Stimulated activated CD8-positive, alpha-beta memory T cell treated with anti-CD3 and anti-CD28 coated beads, Interleukin-15, amount 100 ng/mL, for 1 hour (primary cell): ENCODE measurements around the gene PPA1.
"Not testable (repeated sequence)": the region's sequence is repeated elsewhere in the genome, so short reads cannot be mapped to it uniquely, and the experiment has no call there.

Experiments
- DNase-seq: peaks from one replicate; pipeline ENCODE4 v3.0.0-alpha.2; 2020; ENCODE audit warnings: low read depth

Gene PPA1

DNA sequence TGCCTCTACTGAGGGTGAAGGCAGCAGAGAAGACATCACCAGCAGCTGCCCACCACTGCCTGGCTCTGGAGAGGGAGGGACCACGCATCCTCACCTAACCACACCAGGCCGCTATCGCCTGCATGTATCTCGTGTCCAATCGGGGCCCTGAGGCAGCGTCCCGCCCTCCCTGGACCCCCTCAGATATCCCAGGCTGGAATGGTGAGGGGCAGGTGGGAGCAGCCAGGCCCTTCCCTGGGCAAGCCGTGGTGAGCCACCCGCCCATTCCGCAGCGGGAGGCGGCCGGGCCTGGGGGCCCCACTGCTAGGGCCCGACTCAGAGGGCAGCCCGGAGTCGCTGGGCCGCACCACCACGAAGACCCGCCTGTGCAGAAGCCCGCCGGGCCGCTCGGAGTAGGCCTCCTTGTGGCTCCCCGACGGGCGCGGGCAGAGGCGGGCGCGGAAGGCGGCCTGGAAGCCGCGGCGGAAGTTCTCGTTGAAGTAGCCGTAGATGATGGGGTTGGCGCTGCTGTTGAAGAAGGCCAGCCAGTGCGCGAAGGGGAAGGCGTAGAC is 21.6 kb upstream of the PPA1 start:
- DNase-seq = no peak

- no peak for DNase-seq
Observed at GRCh38 chr10:70253878-70254765, 20.9 kb upstream of the PPA1 start.

- DNase-seq = no peak
Observed at GRCh38 chr10:70250961-70251680, 17.9 kb upstream of the PPA1 start.

DNA sequence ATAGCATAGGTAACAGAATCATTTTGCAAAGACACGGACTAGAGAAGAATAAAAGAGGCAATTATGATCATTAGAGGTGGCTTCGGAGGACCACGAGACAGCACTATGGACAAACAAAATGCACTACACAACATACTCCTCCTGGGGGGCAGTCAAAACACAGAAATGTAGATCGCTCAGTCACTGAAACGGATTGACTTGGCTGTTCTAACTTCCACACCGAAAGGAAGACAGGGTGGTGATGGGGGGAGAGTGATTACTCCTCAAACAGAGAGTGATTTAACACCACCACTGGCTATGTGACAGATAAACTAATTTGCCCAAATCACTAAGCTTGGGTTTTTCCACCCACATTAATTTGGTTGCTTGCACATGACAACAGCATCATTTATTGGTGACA is 14.1 kb upstream of the PPA1 start:
- no peak for DNase-seq

DNA sequence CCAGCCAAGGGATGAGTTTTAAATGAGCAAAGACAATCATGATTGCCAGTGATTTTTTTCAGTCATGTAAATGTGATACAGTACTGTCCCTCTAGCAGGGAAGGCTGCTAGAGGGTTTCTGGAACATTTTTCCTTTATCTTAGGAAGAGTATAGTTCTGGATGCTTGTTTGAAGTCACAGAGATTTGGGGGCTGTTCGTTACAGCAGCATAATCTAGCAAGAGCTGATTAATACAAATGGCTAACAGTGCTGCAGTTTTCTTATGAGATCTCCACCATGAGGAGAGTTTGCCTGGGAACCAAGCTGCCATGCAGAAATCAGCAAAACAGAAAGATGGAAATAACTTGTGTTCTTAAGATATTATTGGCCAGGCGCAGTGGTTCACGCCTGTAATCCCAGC is 7.9 kb upstream of the PPA1 start:
- DNase-seq = no peak

DNA sequence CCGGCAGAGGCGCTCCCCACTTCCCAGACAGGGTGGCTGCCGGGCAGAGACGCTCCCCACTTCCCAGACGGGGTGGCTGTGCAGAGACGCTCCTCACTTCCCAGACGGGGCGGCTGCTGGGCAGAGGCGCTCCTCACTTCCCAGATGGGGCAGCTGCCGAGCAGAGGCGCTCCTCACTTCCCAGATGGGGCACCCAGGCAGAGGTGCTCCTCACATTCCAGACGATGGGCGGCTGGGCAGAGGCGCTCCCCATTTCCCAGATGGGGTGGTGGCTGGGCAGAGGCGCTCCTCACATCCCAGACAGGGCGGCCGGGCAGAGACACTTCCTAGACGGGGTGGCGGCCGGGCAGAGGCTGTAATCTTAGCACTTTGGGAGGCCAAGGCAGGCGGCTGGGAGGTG is 6.8 kb upstream of the PPA1 start:
- not testable (repeated sequence) for DNase-seq

GRCh38 chr10:70239077-70239976 is 6.1 kb upstream of the PPA1 start:
- not testable (repeated sequence) for DNase-seq

DNA sequence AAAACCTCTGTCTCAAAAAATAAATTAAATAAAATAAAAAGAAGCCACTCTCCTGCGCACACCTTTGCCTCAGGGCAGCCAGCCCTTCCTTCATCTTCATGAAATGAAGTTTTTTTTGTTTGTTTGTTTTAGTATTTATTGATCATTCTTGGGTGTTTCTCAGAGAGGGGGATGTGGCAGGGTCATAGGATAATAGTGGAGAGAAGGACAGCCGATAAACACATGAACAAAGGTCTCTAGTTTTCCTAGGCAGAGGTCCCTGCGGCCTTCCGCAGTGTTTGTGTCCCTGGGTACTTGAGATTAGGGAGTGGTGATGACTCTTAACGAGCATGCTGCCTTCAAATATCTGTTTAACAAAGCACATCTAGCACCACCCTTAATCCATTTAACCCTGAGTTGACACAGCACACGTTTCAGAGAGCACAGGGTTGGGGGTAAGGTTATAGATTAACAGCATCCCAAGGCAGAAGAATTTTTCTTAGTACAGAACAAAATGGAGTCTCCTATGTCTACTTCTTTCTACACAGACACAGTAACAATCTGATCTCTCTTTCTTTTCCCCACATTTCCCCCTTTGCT is 4.8 kb upstream of the PPA1 start:
- DNase-seq = not testable (repeated sequence)

- DNase-seq = no peak
Observed at GRCh38 chr10:70234668-70235447, 1.6 kb upstream of the PPA1 start.

DNA sequence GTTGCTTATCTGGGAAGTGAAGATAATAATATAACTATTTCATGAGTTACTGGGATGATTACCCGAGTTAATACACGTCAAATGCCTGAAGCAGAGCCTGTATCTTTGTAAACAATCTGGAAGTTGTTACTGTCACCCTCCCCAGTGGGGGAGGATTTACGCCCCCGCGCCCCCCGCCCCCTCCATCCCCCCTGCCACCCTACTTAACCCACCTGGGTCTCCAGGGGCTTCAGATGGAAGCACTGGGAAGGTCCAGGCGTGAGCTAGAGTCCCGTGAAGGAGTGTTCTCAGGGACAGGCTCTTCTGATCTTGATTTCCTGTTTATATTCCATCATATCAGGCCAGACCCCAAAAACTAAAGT is 691 bp upstream of the PPA1 start:
- no peak for DNase-seq

DNA sequence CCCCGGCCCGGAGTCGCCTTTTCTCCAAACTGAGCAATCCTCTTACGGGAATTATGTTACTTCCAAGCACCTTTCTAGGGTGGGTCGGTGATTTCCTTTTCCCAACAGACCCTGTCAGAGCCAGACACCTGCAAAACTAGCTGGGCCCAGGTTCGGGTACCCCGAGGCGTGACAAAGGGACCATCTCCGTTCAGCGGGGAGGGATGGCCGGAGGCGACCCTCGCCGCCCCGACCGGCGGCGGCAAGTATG is 445 bp downstream of the PPA1 start:
- no peak for DNase-seq

DNA sequence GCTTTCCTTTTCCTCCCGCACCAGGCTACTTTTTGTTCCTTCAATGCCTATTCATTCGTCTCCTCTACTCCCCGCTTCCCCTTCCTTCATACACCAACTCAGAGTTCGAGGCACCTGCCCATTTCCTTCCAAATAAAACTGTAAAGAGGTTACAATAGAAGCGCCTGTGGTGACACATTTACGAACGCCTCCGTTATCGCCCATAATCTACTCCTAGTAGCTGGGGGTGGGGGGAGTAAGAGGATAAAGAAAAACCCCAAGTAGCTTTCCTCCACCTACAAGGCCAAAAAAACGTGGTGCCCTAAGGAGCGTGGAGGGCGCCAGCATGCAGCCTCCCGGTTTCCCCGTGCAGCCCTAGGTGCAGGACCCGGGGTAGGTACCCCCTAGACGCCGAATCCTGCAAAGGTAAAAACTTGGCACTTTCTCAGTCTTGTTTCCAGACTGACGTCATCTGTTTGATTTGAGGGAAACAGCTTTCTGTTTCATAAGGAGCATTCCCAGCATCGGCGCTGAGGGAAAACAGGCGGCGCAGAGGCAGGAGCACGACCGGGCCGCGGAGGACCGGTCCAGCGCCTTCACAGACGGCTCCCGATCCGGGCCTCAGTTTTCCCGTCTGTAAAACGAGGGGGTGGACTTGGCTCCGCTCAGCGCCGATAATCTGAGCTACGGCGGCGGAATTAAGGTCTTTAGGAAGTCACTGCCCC is 922 bp downstream of the PPA1 start:
- DNase-seq = no peak

DNA sequence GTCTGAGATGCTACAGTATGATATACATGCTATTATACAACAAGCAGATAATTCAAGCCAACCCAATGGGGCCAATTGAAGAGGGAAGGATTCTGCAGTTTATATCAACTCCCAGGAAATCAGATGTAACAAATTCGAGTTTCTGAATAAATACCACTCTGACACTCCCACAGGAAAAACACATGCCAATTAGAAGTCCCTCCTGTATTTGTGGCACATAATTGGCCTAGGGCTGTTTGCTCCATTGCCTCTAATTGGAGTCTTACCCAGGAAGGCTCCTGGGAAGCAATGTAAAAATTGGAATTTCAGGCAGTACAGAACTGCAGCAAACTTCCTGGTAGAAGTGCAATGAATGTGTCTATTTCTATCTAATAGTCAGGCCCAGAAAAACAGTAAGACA is 4.7 kb downstream of the PPA1 start:
- DNase-seq = no peak

DNA sequence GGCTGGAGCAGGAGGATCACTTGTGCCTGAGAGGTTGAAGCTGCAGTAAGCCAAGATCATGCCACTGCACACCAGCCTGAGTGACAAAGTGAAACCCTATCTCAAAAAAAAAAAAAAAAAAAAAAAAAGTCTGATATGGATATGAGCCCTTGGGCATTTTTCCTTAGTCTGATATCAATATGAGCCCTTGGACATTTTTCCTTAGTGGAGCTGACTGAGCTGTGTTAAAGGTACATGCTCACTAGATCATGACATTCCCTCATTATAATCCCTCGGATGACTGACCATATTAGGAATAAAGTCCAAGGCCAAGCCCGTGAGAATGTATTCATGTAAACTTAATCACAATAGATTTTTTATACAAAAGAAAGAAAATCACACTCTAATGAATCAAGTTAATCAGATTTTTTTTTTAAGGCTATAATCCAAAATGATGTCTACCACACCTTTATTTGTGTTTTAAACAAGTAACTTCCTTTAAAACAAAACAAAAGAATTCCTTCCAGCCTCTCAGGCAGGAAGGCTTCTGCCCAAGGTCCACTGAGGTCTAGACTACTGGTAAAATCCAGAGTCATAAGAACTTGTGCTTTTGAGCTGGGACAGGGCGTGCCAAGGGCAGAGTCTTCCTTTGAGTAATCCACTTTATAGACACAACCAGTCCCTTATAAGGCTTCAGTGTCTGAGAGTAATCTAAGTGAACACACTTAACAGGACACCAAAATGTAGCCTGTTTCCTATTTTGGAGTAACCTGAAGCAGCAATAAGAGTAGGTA is 5.5 kb downstream of the PPA1 start:
- no peak for DNase-seq

DNA sequence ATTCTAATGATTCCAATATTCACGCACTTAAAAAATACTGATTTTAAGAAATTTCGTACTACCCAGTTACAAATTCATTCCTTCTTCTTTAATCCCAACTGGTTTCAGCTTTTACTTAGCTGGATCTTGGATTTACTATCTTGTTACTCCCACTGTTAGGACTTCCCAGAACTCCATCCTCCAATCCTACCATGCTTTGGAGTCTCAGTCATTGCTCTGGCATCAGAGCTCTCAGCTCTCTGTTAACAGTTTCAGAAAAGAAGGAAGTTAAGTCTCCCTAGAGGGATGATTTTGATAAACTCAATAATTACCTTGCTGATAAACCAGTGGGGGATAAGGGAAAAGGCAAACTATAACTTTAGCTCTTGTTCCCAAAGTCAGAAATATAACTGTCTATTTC is 9.5 kb downstream of the PPA1 start:
- DNase-seq = no peak

DNA sequence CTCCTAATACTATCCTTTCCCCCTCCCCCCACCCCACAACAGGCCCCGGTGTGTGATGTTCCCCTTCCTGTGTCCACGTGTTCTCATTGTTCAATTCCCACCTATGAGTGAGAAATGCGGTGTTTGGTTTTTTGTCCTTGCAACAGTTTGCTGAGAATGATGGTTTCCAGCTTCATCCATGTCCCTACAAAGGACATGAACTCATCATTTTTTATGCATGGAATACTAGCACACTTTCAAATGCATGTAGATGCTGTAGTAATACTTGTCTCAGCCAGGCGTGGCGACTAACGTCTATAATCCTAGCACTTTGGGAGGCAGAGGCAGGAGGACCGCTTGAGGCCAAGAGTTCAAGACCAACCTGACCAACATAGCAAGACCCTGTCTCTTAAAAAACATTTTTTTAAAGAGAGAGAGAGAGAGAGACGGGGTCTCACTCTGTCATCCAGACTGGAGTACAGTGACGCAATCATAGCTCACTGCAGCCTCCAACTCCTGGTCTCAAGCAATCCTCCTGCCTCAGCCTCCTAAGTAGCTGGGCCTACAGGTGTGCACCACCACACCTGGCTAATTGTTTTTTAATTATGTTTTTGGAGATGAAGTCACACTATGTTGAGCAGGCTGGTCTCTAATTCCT is 10.3 kb downstream of the PPA1 start:
- not testable (repeated sequence) for DNase-seq

DNA sequence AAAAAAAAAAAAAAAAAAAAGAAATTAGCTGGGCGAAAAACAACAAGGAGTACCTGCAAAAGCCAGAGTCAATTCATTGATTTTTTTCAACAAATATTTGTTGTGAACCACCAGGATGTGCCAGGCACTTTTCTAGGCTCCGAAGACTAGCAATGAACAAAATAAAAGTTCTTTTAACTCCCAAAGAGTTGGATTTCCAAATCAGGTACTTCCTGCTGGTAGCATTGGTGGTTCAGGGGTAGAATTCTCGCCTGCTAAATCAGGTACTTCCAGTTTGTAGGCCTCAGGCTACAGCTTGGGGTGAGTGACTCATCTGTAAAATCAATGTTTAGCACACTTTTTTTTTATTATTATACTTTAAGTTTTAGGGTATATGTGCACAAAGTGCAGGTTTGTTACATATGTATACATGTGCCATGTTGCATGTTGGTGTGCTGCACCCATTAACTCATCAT is 10.9 kb downstream of the PPA1 start:
- DNase-seq = no peak

- DNase-seq = no peak
Observed at GRCh38 chr10:70221030-70221429, 12.2 kb downstream of the PPA1 start.

DNA sequence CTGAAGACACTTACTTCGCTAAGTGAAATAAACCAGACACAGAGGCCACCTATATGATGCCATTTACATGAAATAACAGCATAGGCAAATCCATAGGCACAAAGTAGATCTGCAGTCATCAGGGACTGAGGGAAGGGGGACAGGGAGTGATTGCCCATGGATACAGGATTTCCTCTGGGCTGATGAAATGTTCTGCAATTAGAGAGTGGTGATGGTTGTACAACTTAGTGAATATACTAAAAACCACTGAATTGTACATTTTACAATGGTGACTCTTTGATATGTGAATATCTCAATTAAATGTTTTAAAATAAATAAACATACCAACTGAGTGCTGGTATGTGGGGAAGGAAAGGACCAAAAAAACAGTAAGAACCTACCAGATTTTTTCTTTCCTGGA is 20.4 kb downstream of the PPA1 start:
- no peak for DNase-seq
